Measurements from ENCODE around the gene NACA. TPM values are rescaled to one million over a fixed set of nuclear protein-coding genes. Genes with fewer than 3 reads are reported as not detected.

NACA gene
- total RNA-seq, 4 donors from 2014 or later, result 313 to 793 (median 416) TPM

DNA sequence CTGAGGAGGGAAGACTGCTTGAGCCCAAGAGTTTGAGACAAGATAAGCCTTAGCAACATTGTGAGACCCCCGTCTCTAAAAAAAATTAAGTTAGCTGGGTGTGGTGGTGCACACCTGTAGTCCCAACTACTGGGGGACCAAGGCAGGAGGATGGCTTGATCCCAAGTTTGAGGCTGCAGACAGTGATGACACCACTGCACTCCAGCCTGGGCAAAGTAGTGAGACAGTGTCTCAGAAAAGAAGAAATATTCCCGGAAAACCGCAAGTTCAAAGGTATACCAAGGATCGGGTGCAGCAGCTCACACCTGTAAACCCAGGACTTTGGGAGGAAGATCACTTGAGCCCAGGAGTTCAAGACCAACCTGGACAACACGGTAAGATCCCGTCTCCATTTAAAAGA is 42.8 kb downstream of the NACA start:
- Histone ChIP-seq H3K27me3 (no peaks in the 10 kb centered on the region), H3K4me3 (no peak overlapping the region), H3K27ac (peak overlapping the region in 1 of 4 donors; percentile 98), H3K4me1 (peaks cover 0 to 57% (median 14%) of the 10 kb centered on the region in 4 donors), H3K9me3 (no peaks in the 10 kb centered on the region), H3K36me3 (peaks cover 0 to 7% (median 0%) of the 10 kb centered on the region in 3 donors)
- TF ChIP-seq, protein P1, sequence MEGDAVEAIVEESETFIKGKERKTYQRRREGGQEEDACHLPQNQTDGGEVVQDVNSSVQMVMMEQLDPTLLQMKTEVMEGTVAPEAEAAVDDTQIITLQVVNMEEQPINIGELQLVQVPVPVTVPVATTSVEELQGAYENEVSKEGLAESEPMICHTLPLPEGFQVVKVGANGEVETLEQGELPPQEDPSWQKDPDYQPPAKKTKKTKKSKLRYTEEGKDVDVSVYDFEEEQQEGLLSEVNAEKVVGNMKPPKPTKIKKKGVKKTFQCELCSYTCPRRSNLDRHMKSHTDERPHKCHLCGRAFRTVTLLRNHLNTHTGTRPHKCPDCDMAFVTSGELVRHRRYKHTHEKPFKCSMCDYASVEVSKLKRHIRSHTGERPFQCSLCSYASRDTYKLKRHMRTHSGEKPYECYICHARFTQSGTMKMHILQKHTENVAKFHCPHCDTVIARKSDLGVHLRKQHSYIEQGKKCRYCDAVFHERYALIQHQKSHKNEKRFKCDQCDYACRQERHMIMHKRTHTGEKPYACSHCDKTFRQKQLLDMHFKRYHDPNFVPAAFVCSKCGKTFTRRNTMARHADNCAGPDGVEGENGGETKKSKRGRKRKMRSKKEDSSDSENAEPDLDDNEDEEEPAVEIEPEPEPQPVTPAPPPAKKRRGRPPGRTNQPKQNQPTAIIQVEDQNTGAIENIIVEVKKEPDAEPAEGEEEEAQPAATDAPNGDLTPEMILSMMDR (IDR thresholded peaks at IDR 0.05), result no peak
- no peak for TF ChIP-seq POLR2A (IDR thresholded peaks at IDR 0.05)
- DNase-seq, result peak in 2 of 3 donors; percentile 11 to 38

DNA sequence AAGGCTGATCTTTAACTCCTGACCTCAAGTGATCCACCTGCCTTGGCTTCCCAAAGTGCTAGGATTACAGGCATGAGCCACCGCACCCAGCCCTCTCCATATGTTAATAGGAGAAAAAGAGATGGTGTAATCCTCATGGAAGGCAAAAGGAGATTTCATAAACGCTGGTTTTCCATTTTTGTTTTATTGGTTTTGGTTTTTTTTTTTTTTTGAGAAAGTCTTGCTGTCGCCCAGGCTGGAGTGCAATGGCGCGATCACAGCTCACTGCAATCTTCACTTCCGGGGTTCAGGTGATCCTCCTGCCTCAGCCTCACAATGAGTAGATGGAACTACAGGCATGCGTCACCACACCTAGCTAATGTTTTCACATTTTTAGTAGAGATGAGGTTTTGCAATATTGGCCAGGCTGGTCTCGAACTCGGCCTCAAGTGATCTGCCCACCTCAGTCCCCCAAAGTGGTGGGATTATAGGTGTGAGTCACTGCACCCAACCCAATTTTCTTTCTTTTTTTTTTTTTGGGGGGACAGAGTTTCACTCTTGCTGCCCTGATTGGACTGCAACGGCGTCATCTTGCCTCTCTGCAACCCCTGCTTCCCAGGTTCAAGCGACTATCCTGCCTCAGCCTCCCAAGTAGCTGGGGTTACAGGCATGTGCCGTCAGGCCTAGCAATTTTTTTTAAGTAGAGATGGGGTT is 45.1 kb downstream of the NACA start:
- H3K4me1 ChIP-seq, result peaks cover 0 to 61% (median 13%) of the 10 kb centered on the region in 4 donors
- peaks cover 0 to 7% (median 0%) of the 10 kb centered on the region in 3 donors for H3K36me3 ChIP-seq
- TF ChIP-seq, protein P1 (IDR thresholded peaks at IDR 0.05), result no peak
- TF ChIP-seq POLR2A (IDR thresholded peaks at IDR 0.05), result no peak
- H3K4me3 ChIP-seq, result no peak overlapping the region
- H3K9me3 ChIP-seq, result no peaks in the 10 kb centered on the region
- no peak overlapping the region for H3K27ac ChIP-seq
- no peaks in the 10 kb centered on the region for H3K27me3 ChIP-seq
- peak in 2 of 3 donors; percentile 16 to 41 for DNase-seq

DNA sequence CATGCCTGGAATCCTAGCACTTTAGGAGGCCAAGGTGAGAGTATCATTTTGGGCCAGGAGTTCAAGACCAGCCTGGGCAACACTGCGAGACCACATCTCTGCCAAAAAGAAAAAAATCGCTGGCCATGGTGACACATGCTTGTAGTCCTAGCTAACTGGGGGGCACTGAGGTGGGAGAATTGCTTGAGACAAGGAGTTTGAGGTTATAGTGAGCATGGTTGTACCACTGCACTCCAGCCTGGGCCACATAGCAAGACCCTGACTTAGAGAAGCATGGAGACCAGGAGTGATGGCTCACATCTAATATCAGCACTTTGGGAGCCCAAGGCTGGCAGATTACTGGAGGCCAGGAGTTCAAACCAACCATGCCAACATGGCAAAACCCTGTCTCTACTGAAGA is 46.2 kb downstream of the NACA start:
- DNase-seq, result peak in 1 of 3 donors; percentile 24
- Histone ChIP-seq H3K9me3 (no peaks in the 10 kb centered on the region), H3K27me3 (no peaks in the 10 kb centered on the region), H3K27ac (no peak overlapping the region), H3K4me1 (peaks cover 0 to 55% (median 11%) of the 10 kb centered on the region in 4 donors), H3K36me3 (peaks cover 0 to 7% (median 0%) of the 10 kb centered on the region in 3 donors), H3K4me3 (no peak overlapping the region)
- TF ChIP-seq, protein P1 (IDR thresholded peaks at IDR 0.05), result no peak
- TF ChIP-seq POLR2A (IDR thresholded peaks at IDR 0.05), result no peak

DNA sequence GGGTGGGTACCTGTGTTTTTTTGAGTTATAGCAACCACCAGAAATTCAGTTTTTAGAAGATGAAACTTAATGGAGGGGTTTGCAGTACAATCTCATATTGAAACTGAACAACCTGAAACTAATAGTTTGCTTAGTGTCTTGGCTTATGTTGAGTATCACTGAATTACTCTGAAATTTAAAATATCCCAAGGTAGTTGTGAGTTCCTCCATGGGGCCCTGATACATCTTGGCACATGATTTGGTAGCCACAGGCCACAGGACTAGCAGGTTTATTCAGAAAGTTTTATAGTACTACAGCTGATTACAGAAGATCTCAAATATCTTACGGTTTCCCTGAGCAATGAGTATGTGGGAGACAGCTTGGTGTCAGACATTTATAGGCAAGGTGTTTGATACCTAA is 47.4 kb downstream of the NACA start:
- no peaks in the 10 kb centered on the region for H3K27me3 ChIP-seq

DNA sequence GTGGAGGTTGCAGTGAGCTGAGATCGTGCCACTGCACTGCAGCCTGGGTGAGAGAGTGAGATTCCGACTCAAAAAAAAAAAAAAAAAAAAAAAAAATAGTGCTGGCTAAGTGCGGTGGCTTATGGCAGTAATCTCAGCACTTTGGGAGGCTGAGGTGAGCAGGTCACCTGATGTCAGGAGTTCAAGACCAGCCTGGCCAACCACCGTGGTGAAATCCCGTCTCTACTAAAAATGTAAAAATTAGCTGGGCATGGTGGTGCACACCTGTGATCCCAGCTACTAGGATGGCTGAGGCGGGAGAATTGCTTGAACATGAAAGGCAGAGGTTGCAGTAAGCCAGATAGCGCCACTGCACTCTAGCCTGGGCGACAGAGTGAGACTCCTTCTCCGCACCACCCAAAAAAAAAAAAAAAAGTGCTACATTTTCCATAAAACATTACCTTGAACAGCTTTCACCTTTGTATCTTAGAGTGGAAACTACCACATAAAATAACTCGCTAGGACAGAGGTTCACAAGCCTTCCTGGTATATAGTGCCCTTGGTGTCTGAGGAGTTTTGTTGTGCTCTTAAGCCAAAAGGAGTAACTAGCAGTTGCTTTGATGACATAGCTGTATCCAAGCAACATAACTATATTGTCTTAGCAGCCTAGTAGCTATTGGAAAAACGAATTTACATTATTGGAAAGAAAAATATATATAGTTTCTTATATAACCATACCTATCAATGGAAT is 48.1 kb downstream of the NACA start:
- H3K9me3 ChIP-seq, result no peaks in the 10 kb centered on the region
- TF ChIP-seq, protein P1 (IDR thresholded peaks at IDR 0.05), result no peak
- TF ChIP-seq POLR2A (IDR thresholded peaks at IDR 0.05), result no peak
- peaks cover 0 to 11% (median 0%) of the 10 kb centered on the region in 3 donors for H3K36me3 ChIP-seq
- H3K27ac ChIP-seq, result peak overlapping the region in 2 of 4 donors; percentile 4 to 11
- peaks cover 0 to 53% (median 5%) of the 10 kb centered on the region in 4 donors for H3K4me1 ChIP-seq
- DNase-seq, result no peak
- H3K4me3 ChIP-seq, result no peak overlapping the region
- no peaks in the 10 kb centered on the region for H3K27me3 ChIP-seq

More for the DNA sequence above, 47.4 kb downstream of the NACA start:
- H3K4me1 ChIP-seq, result peaks cover 0 to 53% (median 9%) of the 10 kb centered on the region in 4 donors
- no peak overlapping the region for H3K4me3 ChIP-seq
- H3K9me3 ChIP-seq, result no peaks in the 10 kb centered on the region
- peak overlapping the region in 1 of 4 donors; percentile 11 for H3K27ac ChIP-seq
- DNase-seq, result no peak
- H3K36me3 ChIP-seq, result peaks cover 0 to 7% (median 0%) of the 10 kb centered on the region in 3 donors
- TF ChIP-seq, protein P1 (IDR thresholded peaks at IDR 0.05), result no peak
- no peak for TF ChIP-seq POLR2A (IDR thresholded peaks at IDR 0.05)
